Heart left ventricle (tissue), 13 donors: ENCODE data around the gene CASP9.

Source experiments
- POLR2A ChIP-seq, 2 donors: fragments of 450-650 bp; IDR thresholded peaks; one replicate each; pipeline ENCODE4 v1.6.1; 2017; ENCODE audit warnings: antibody characterized with exemption in 2 of 2, mild to moderate bottlenecking in 2 of 2, moderate library complexity in 2 of 2
- TF ChIP-seq, protein P1 (sequence below), 12 donors: fragments of 200-600 bp; sonication (generic) in 4 of 12; IDR thresholded peaks; one replicate each; pipeline versions ENCODE4 v1.5.0 to v1.8.0; 2018 to 2022; ENCODE audit warnings: antibody characterized with exemption in 12 of 12, mild to moderate bottlenecking in 5 of 12
- donor health status: ischemic (EF 13 %, LVEDD 7.1; RV severe dilation, severe dysfunction).
- donor health status: DM: no; HTN: yes; CAD: no.
- donor health status: DM: no; HTN: no; CAD: no.
- donor health status: ischemic (EF 25% LVEDD 6.9; RV normal size, moderate dysfunction).
- donor health status: ischemic (EF 25% LVEDD 5.7; RV mildly dilated, moderate dysfunction).
- donor health status: ischemic (EF 35%, LVEDD 5.7; RV mildly dilated, moderate dysfunction).
- donor health status: nonischemic (EF 11% LVEDD 7.7; RV severe dilation, severe dysfunction).
- donor health status: DM: yes; HTN: yes; CAD: no.
- donor health status: PGD.
- donor health status: ischemic (EF 29% LVEDD 5.4; RV normal size, mild dysfunction).
- donor health status: nonischemic (EF 23%, LVEDD 6.1; RV moderate dilation, normal function).

- TF ChIP-seq, protein P1, sequence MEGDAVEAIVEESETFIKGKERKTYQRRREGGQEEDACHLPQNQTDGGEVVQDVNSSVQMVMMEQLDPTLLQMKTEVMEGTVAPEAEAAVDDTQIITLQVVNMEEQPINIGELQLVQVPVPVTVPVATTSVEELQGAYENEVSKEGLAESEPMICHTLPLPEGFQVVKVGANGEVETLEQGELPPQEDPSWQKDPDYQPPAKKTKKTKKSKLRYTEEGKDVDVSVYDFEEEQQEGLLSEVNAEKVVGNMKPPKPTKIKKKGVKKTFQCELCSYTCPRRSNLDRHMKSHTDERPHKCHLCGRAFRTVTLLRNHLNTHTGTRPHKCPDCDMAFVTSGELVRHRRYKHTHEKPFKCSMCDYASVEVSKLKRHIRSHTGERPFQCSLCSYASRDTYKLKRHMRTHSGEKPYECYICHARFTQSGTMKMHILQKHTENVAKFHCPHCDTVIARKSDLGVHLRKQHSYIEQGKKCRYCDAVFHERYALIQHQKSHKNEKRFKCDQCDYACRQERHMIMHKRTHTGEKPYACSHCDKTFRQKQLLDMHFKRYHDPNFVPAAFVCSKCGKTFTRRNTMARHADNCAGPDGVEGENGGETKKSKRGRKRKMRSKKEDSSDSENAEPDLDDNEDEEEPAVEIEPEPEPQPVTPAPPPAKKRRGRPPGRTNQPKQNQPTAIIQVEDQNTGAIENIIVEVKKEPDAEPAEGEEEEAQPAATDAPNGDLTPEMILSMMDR (IDR thresholded peaks at IDR 0.05) = no peak
- no peak for TF ChIP-seq POLR2A (IDR thresholded peaks at IDR 0.05)
Measured at GRCh38 chr1:15457585-15457984, 66.4 kb downstream of the CASP9 start.
